CD4-positive, alpha-beta T cell treated with Interleukin-15 for 4 hours (primary cell): Measurements from ENCODE around the gene ATP1A3.
A peak's percentile ranks its signal among the peaks of the same experiment; 100 is the strongest.
"Not testable (repeated sequence)": the region's sequence is repeated elsewhere in the genome, so short reads cannot be mapped to it uniquely, and the experiment has no call there.

Source experiments
- DNase-seq: peaks from one replicate; pipeline ENCODE4 v3.0.0-alpha.2; 2020; ENCODE audit warnings: low spot score

ATP1A3 gene

GRCh38 chr19:41945135-41945766 is 48.8 kb downstream of the ATP1A3 start:
- peak; percentile 91 for DNase-seq

GRCh38 chr19:41944336-41944735 is 49.7 kb downstream of the ATP1A3 start:
- no peak for DNase-seq

- DNase-seq, result no peak
These were observed 52.4 kb downstream of the ATP1A3 start for GRCh38 chr19:41941410-41942202.

- no peak for DNase-seq
These were observed 53.2 kb downstream of the ATP1A3 start for GRCh38 chr19:41940731-41941409.

DNA sequence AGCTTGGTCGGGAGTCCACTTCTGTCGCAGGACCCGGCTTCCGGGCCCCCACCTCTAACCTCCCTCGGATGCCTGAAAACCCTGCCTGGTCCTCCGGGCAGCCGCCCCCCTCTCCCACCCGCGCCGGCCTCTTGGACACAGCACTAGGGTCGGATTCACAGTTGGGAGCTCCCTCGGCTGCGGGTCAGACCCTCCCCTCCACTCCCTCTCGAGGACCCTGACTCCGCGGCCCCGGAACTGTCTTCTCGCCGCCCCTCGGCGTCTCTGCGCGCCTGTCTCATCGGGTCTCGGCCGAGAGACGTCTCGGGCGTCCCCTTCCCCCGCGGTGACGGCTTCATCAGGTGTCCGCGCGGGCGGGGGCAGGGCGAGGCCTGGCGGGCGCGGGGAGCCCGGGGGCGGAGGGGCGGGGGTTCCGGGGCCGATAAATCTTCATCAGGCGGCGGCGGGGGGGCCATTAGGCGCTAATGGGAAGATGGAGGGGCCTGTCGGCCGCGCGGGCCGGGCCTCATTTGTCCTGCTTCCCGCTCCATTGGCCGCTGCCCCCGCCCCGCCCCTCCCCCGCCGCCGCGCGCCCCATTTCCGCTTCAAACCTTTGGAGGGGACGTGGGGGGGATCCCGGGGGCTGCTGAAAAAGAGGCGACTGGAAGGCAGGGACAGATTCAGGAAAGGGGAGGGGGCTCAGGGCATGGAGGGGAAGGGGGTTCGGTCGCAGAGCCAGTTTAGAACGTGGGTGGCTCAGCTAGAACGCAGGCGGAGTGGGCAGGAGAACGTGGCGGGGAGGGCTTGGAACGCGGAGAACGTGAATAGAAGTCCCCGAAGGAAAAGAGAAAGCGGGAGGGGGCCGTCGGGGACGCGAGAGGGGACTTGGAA is 53.9 kb downstream of the ATP1A3 start:
- no peak for DNase-seq

DNA sequence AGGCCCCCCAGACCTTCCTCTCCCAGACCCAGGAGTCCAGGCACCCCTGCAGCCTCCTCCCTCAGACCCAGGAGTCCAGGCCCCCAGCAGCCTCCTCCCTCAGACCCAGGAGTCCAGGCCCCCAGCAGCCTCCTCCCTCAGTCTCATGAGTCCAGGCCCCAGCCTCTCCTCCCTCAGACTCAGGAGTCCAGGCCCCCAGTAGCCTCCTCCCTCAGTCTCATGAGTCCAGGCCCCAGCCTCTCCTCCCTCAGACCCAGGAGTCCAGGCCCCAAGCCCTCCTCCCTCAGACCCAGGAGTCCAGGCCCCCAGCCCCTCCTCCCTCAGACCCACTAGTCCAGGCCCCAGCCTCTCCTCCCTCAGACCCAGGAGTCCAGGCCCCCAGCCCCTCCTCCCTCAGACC is 54.8 kb downstream of the ATP1A3 start:
- not testable (repeated sequence) for DNase-seq

DNA sequence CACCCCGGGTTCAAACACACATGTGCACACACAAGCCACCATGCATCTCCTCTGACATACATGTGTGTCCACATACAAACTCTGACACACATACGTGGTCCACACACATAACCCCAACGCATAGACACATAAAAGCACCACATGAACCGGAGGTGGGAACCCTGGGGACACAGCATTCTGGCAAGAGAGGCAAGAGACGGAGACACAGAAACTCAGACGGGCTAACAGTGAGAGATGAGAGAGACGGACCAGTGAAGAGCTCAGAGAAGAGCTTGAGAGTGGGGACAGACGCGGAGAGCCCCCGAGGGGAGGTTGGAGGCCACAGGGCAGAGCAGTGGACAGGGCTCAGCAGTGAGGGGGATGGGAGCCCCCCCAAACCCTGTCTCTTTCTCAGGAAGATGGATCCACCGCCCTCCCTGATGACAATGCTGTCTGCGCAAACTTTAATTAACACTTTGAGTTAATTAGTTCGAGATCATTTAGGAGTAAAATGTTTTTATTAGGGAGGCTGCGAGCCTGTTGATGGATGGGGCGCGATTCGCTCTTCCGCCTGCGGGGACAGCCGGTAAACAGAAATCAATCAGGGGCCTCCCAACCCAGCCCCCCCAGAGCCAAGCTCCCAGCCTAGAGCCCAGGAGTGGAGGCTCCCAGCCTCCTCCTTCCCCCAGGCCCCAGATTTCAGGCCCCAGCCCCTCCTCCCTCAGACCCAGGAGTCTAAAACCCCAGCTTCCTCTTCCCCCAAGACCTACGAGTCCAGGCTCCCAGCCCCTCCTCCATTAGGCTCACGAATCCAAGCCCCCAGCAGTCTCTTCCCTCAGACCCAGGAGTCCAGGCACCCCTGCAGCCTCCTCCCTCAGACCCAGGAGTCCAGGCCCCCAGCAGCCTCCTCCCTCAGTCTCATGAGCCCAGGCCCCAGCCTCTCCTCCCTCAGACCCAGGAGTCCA is 56.2 kb downstream of the ATP1A3 start:
- DNase-seq, result no peak

DNA sequence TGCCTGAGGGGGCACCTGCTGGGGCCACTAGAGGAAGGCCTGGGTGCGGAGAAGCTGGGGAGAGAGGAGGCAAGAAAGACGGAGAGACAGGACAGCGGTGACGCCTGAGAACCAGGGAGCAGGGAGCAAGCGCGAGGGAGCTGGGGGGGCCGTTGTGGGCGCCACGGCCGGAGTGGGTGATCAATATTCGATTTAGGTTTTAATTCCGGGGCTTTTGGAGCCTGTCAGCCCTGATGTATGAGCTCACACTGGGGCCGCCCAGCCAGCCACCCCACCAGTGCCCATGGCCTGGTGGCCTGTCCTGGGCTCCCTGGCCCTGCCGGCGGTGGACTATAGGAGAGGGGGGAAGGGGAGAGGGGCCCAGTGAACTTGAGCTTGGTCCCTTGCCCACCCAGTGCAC is 57.1 kb downstream of the ATP1A3 start:
- no peak for DNase-seq

DNA sequence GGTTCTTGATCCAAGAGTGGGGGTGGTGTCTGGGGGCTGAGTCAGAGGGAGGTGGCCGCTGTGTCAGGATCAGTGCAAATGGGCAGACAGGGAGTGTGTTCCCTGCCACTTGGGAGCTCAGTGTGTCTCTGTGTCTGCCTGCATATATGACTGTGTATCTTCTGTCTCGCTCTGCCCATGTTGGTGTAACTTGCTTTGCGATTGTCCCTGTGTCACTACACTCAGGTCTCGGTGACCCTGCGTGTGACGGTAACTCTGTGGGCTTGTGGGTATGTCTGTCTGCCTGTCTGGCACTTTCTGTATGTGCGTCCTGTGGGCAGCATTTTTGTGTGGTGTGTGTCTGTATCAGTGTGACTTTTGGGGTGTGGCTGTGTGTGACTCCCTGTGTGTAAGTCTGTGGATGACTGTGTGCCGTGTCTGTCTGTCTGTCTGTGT is 57.6 kb downstream of the ATP1A3 start:
- DNase-seq, result peak; percentile 76

- no peak for DNase-seq
These were observed 58.1 kb downstream of the ATP1A3 start for GRCh38 chr19:41935760-41936415.

DNA sequence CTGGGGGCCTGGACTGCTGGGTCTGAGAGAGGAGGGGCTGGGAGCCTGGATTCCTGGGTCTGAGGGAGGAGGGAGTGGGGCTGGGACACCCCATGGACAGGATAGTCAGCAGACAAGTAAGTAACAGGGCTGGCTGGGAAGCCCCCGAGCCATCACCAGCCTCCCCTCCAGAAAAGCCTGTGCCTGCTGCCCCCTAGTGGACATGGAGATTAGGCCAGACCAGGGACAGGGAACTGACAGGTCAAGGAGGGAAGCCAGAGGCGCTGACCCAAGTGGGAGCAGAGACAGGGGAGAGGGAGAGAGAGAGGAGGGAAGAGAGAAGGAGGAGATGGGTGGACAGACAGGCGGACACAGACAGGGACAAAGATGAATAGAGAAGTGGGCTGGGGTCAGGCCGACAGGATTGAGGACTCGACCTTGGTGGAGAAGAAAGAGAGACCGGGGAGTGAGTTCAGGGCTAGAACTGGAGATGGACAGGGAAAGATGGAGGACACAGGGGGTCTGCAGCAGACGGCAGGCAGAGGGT is 59.1 kb downstream of the ATP1A3 start:
- peak; percentile 83 for DNase-seq

DNA sequence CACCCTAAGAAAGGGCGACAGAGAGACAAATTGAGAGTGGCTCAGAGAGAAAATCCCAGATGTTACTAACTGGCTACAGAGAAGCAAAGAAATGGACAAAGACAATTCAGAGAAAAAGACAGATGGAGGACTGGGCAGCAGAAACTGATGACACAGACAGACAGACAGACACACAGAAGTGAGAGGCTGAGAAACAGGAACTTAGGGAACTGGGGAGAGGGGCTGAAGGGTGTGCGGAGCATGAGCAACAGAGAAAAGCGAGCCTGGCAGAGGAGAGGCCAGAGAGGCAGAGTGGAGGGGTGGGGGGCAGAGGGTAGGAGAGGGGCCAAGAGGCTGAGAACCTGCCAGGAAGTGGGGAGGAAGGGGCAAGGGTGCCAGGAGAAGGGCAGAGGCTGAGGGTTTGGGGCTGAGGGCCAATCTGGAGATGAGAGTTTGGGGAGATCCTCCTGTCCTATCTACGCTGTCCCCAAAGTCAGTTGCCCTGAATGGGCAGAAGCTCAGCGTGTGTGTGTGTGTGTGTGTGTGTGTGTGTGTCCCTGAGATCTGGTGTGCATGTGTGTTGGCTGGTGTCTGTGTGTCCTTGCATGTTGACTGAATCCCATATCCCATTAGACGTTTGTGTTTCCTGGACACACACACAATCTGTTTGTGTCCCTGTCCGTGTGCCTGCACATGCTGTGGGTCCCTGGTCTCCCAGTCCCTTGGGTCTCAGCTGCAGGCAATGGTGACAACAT is 60.2 kb downstream of the ATP1A3 start:
- DNase-seq, result no peak

DNA sequence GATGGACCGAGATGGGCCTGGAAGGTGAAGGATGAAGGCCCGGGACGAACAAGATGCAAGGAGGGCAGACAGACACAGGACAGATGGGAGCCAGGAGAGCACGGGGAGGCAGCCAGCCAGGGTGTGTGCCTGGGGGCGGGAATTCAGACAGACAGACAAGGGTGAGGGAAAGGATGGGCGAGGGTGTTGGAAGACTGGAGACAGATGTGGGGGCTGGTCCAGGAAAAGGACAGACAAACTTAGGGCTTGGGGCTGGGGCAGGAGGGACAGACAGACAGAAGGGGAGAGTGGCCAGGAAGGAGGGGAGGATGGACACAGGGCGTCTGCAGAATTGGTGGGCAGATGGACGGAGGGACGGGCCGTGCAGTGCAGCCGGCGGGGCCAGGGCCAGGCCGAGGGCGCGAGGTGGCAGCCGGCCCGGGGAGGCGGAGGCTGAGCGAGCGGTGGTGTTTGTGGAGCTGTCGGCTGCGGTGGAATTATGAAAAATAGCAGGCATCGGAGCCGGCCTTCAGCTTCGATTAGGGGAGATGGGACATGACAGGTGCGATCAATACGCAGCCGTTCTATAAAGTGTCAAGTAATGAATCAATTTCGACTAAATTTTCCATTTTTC is 61.2 kb downstream of the ATP1A3 start:
- DNase-seq, result no peak

- DNase-seq, result no peak
These were observed 61.7 kb downstream of the ATP1A3 start for GRCh38 chr19:41932259-41932719.

DNA sequence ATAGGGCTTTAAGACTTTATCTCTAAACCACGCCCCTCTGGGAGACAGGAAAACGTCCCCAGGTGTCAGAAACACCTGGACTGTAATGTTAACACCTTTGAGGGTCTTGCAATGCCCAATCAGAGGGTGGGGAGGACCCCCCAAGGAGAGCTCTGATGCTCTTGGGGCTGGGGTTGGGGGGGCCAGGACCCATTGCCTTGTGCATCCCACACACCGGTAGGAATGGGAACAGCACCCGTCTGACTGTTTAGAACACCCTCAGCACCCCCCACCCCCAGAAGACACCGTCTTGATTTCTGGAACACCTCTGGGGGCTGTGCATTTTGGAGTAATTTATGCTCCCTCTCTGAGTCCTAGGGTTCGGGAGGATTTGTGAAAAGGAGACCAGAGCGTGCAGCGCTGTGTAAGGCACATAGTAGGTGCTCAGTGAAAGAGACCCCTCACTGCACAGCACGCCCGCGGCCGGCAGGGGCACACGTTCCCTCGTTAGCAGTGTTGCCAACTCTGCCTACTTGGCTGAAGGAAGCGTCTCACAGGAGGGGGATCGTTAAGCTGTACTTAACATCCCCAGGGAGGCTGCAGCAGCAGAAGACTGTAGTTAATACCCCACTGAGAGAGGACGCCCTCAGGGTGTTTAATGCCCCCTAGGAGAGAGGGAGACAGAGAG is 63.0 kb downstream of the ATP1A3 start:
- DNase-seq, result no peak

GRCh38 chr19:41930322-41930722 is 63.7 kb downstream of the ATP1A3 start:
- no peak for DNase-seq

DNA sequence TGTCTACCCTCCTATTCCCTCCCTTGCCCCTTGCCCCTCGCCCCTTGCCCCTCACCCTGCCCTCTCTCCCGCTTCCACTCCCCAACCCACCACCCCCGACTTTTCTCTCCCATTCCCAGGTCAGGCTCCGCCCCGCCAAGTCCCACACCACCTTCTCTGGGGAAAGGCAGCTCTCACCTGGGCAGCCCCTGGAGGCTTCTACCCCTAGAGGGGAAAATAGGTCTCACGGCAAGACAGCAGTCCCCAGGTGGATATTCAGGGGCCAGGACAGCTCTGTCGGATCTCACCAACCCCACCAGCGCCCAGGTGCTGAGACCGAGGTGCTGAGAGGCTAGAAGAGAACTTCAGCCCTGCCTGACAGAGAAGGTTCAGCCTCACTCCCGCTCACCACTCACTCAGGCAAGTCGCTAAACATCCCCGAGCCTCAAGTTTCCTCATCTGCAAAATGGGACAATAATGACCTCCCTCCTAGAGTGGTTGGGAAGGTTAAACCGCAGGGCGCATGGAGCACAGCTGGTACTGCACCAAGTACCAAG is 64.4 kb downstream of the ATP1A3 start:
- no peak for DNase-seq
